Transverse colon (tissue), 4 donors: ENCODE data around the gene GNAQ.

Source experiments
- CTCF ChIP-seq, 5 experiments: fragments of 200-600 bp in 3 of 5; fragments of 450-650 bp in 2 of 5; sonication (generic) in 3 of 5; IDR thresholded peaks; 1 replicate in 2 of 5; 2 replicates in 3 of 5; pipeline ENCODE4 v1.5.1; 2016 to 2017; ENCODE audit warnings: antibody characterized with exemption in 5 of 5, inconsistent platforms in 3 of 5, mild to moderate bottlenecking in 2 of 5, moderate library complexity in 1 of 5
- POLR2A ChIP-seq: fragments of 450-650 bp; IDR thresholded peaks from one replicate; pipeline ENCODE4 v1.6.1; 2016; ENCODE audit warnings: antibody characterized with exemption, mild to moderate bottlenecking, moderate library complexity
- POLR2AphosphoS5 ChIP-seq, 3 donors: sonication (generic); formaldehyde crosslinking; IDR thresholded peaks; one replicate each; pipeline ENCODE4 v1.6.1; 2016; ENCODE audit warnings: antibody characterized with exemption in 3 of 3

DNA sequence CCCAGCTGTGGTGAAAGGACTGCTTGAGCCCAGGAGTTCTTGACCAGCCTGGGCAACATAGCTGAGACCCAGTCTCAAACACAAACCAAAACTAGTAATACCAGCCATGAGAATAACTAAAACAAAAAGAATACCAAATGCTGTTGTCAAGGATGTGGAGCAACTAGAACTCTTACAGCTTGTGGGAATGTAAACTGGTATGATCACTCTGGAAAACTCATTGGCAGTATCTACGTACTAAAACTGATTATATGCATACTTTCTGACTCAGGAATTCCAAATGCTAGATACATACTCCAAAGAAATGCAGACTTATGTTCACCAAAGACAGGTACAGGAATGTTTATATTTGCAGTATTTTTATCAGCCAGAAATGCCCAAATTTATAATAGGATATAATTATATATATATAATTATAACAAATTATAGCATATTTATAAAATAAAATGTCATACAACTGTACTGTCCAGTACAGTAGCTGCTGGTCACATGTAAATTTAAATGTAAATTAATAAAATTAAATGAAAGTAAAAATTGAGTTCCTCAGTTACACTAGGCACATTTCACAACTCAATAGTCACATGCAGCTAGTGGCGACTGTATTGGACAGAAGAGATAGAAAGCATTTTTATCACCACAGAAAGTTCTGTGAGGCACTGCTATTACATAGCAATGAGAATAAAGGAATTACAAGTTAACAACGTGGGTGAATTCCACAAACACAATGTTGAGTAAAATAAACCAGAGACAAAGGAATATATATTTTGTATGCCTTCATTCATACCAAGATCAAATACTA lies 118.5 kb downstream of the GNAQ start:
- TF ChIP-seq POLR2A (no peak), CTCF (IDR thresholded peaks at IDR 0.05) (no peak), POLR2AphosphoS5 (IDR thresholded peaks at IDR 0.05) (no peak)
